22Rv1 (cell line): ENCODE measurements around the gene SHTN1.

ENCODE experiments used
- H3K27ac ChIP-seq: fragments of 450-650 bp; 2 replicates; pipeline ENCODE4 v1.5.1; 2017
- CTCF ChIP-seq: fragments of 450-650 bp; IDR thresholded peaks from 2 replicates; pipeline ENCODE4 v1.5.1; 2017; ENCODE audit warnings: mild to moderate bottlenecking
- ZFX ChIP-seq: fragments of 450-650 bp; IDR thresholded peaks from 2 replicates; pipeline ENCODE4 v1.6.1; 2017; ENCODE audit warnings: antibody characterized with exemption, borderline replicate concordance

SHTN1 gene

GRCh38 chr10:116985611-116986010 is 19.4 kb downstream of the SHTN1 start:
- H3K27ac ChIP-seq = no peak overlapping the region
- TF ChIP-seq CTCF = no peak
- TF ChIP-seq ZFX = no peak

GRCh38 chr10:116984202-116984990 is 20.6 kb downstream of the SHTN1 start:
- no peak for TF ChIP-seq ZFX
- no peak for TF ChIP-seq CTCF
- no peak overlapping the region for H3K27ac ChIP-seq

- no peak overlapping the region for H3K27ac ChIP-seq
- TF ChIP-seq ZFX = no peak
- no peak for TF ChIP-seq CTCF
Measured at GRCh38 chr10:116980041-116980440, 24.9 kb downstream of the SHTN1 start.

GRCh38 chr10:116978901-116979300 is 26.1 kb downstream of the SHTN1 start:
- H3K27ac ChIP-seq = no peak overlapping the region
- TF ChIP-seq CTCF (no peak), ZFX (no peak)

- TF ChIP-seq ZFX (no peak), CTCF (no peak)
- H3K27ac ChIP-seq = no peak overlapping the region
Measured at GRCh38 chr10:116974456-116975005, 30.5 kb downstream of the SHTN1 start.

- TF ChIP-seq ZFX (no peak), CTCF (no peak)
- H3K27ac ChIP-seq = no peak overlapping the region
Measured at GRCh38 chr10:116973946-116974455, 31.0 kb downstream of the SHTN1 start.

- H3K27ac ChIP-seq = no peak overlapping the region
- no peak for TF ChIP-seq ZFX
- no peak for TF ChIP-seq CTCF
Measured at GRCh38 chr10:116973371-116973905, 31.5 kb downstream of the SHTN1 start.
